Naive thymus-derived CD4-positive, alpha-beta T cell (primary cell): ENCODE data around the gene CRYM. TPM values are rescaled to one million over a fixed set of nuclear protein-coding genes. Genes with fewer than 3 reads are reported as not detected.
"Not testable (repeated sequence)": the region's sequence is repeated elsewhere in the genome, so short reads cannot be mapped to it uniquely, and the experiment has no call there.

Source experiments
- ATAC-seq: fragments of 150-1000 bp; cut with Tn5 transposase; 2 replicates; pipeline ENCODE4 v1.10.0; 2021; ENCODE audit warnings: mild to moderate bottlenecking, moderate library complexity
- CTCF ChIA-PET: fragments of 350-600 bp; sonication (Branson Sonifier 250); formaldehyde crosslinking; loops from one replicate; lab custom pipeline; 2021; ENCODE audit warnings: antibody characterized with exemption; lab: Charles Lee
- POLR2A ChIA-PET: fragments of 350-600 bp; sonication (Branson Sonifier 250); formaldehyde crosslinking; loops from one replicate; lab custom pipeline; 2021; ENCODE audit warnings: antibody characterized with exemption, inconsistent platforms; lab: Charles Lee
- DNase-seq, 9 donors: peaks; one replicate each; pipeline versions ENCODE4 v3.0.0 to v3.0.0-alpha.2; 2020 to 2022; ENCODE audit warnings: mixed read lengths in 1 of 9
- H3K27ac ChIP-seq: one replicate; pipeline ENCODE4 v1.7.0; 2013; ENCODE audit warnings: mild to moderate bottlenecking, low read depth, low read length, moderate library complexity
- H3K27me3 ChIP-seq, 2 donors: one replicate each; pipeline ENCODE4 v1.7.0; 2013; ENCODE audit warnings: low read length in 2 of 2, mild to moderate bottlenecking in 2 of 2, moderate library complexity in 2 of 2; ENCODE audit not compliant: control insufficient read depth in 2 of 2, insufficient read depth in 2 of 2
- H3K36me3 ChIP-seq, 3 experiments: 1 replicate in 2 of 3; 2 replicates in 1 of 3; pipeline ENCODE4 v1.7.0; 2013; ENCODE audit warnings: low read length in 3 of 3, mild to moderate bottlenecking in 3 of 3, moderate library complexity in 1 of 3; ENCODE audit not compliant: insufficient read depth in 3 of 3, control insufficient read depth in 2 of 3
- H3K4me1 ChIP-seq, 2 donors: one replicate each; pipeline ENCODE4 v1.7.0; 2013; ENCODE audit warnings: low read length in 2 of 2, mild to moderate bottlenecking in 2 of 2, moderate library complexity in 1 of 2; ENCODE audit not compliant: control insufficient read depth in 2 of 2, insufficient read depth in 2 of 2
- H3K4me3 ChIP-seq: 2 replicates; pipeline ENCODE4 v1.7.0; 2013; ENCODE audit warnings: mild to moderate bottlenecking, low read length
- H3K9me3 ChIP-seq, 3 experiments: 1 replicate in 2 of 3; 2 replicates in 1 of 3; pipeline ENCODE4 v1.7.0; 2013; ENCODE audit warnings: low read length in 3 of 3; ENCODE audit not compliant: control insufficient read depth in 2 of 3
- H3K27ac Mint-ChIP-seq, 9 donors: one replicate each; pipeline ENCODE4 v1.8.0; 2020 to 2022; ENCODE audit warnings: mixed read lengths in 9 of 9, mild to moderate bottlenecking in 8 of 9, moderate library complexity in 5 of 9, inconsistent platforms in 2 of 9
- H3K27me3 Mint-ChIP-seq, 5 donors: one replicate each; pipeline ENCODE4 v1.8.0; 2021 to 2022; ENCODE audit warnings: mixed read lengths in 5 of 5, mild to moderate bottlenecking in 1 of 5
- H3K36me3 Mint-ChIP-seq, 5 donors: one replicate each; pipeline ENCODE4 v1.8.0; 2020 to 2022; ENCODE audit warnings: mixed read lengths in 5 of 5, mild to moderate bottlenecking in 3 of 5, inconsistent platforms in 1 of 5
- H3K4me1 Mint-ChIP-seq, 7 donors: one replicate each; pipeline ENCODE4 v1.8.0; 2020 to 2022; ENCODE audit warnings: mixed read lengths in 7 of 7, mild to moderate bottlenecking in 3 of 7, inconsistent platforms in 1 of 7
- H3K4me3 Mint-ChIP-seq, 10 donors: one replicate each; pipeline ENCODE4 v1.8.0; 2020 to 2022; ENCODE audit warnings: mild to moderate bottlenecking in 10 of 10, mixed read lengths in 10 of 10, moderate library complexity in 6 of 10, inconsistent platforms in 2 of 10
- H3K9me3 Mint-ChIP-seq, 11 donors: one replicate each; pipeline ENCODE4 v1.8.0; 2020 to 2022; ENCODE audit warnings: mixed read lengths in 11 of 11, mild to moderate bottlenecking in 4 of 11, inconsistent platforms in 1 of 11, moderate library complexity in 1 of 11
- intact Hi-C, 2 donors: fragments of 100-400 bp; cut with micrococcal nuclease; formaldehyde crosslinking; loops; one replicate each; pipeline ENCODE4 v1.15.1; 2023
- polyA plus RNA-seq, 2 donors: library from polyadenylated mRNA; unstranded; fragments of 300-500 nt; fragmentation: Illumina TruSeq; gene quantifications; one replicate each; pipeline ENCODE4 v1.2.3, GENCODE V29; 2021
- total RNA-seq, 6 experiments: library from RNA in 5 of 6; stranded (reverse) in 5 of 6; gene quantifications; 1 replicate in 5 of 6; 2 replicates in 1 of 6; pipeline ENCODE4 v1.2.3 and lab custom pipeline; 2021 to 2026

Gene CRYM
- total and polyA plus RNA-seq, 7 experiments from 2014 or later = 0.44 TPM; not detected in 6

DNA sequence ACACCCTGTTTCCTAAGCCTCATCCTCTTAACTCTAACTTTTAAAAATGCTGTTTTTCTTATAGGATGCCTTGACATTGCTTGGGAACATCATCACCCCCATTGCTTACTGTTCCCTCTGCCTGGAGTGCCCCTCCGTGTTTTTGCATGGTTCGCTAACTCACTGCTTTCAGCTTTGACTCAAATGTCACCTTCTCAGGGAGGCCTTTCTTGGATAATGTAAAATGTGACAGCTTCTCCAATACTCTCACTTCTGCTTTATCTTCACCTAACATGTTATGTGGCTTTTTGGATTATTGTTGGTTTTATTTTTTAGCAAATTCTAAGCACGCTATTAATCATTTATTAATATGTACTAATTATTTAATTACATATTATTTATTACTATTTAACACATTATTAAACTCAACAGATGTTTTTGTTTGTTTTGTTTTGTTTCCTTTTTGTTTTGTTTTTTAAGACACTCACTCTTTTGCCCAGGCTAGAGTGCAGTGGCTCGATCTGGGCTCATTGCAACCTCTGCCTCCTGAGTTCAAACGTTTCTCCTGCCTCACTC lies 3.8 kb downstream of the CRYM start:
- no peak overlapping the region for H3K4me3 Mint-ChIP-seq
- peaks cover 32 to 56% (median 44%) of the 10 kb centered on the region in 5 donors for H3K27me3 Mint-ChIP-seq
- Histone ChIP-seq H3K27ac (no peak overlapping the region), H3K9me3 (no peaks in the 10 kb centered on the region), H3K36me3 (no peaks in the 10 kb centered on the region), H3K4me1 (no peaks in the 10 kb centered on the region), H3K4me3 (no peak overlapping the region), H3K27me3 (peaks cover 0 to 6% of the 10 kb centered on the region in 2 donors)
- intact Hi-C loops = no loop called here
- POLR2A ChIA-PET = no interaction called here
- H3K27ac Mint-ChIP-seq = no peak overlapping the region
- ATAC-seq (no peak), DNase-seq (no peak)
- peaks cover 0 to 7% (median 5%) of the 10 kb centered on the region in 7 donors for H3K4me1 Mint-ChIP-seq
- H3K36me3 Mint-ChIP-seq = no peaks in the 10 kb centered on the region
- peaks cover 0 to 2% (median 0%) of the 10 kb centered on the region in 11 donors for H3K9me3 Mint-ChIP-seq
- CTCF ChIA-PET = no interaction called here

DNA sequence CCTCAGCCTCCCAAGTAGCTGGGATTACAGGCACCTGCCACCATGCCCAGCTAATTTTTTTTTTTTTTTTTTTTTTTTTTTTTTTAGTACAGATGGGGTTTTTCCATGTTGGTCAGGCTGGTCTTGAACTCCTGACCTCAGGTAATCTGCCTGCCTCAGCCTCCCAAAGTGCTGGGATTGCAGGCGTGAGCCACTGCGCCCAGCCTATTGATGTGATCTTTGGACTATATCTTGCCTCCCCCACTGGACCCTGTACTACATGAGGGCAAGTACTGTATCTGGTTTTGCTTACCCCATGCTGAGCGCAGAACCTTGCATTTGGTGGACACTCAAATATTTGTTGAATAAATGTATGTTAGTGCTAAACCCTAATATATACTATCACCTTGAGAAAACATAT lies 5.3 kb downstream of the CRYM start:
- peaks cover 17 to 41% (median 34%) of the 10 kb centered on the region in 5 donors for H3K27me3 Mint-ChIP-seq
- H3K4me1 ChIP-seq, H3K4me3 Mint-ChIP-seq, H3K9me3 Mint-ChIP-seq, H3K4me3 ChIP-seq, intact Hi-C loops, CTCF ChIA-PET, H3K27me3 ChIP-seq, H3K9me3 ChIP-seq, ATAC-seq, H3K36me3 ChIP-seq, POLR2A ChIA-PET, DNase-seq, H3K27ac ChIP-seq, H3K36me3 Mint-ChIP-seq, H3K27ac Mint-ChIP-seq, H3K4me1 Mint-ChIP-seq: not testable (repeated sequence)

DNA sequence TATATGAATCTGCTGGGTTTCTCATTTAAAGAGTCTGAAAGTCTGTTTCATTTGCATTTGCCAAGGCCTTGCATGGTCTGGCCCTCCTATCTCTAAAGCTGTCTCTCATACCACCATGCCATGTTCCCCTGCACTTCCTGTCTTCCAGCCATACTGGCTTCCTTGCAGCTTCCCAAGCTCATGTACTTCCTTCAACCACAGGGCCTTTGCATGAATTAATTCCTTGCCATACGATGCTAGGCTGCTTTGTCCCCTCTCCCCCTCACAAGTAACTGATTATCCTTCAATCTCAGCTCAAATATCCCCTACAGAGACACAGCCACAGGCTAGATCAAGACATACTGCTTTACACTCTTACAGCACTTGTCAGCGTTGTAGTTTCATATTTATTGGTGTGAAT lies 5.8 kb downstream of the CRYM start:
- intact Hi-C loops = no loop called here
- H3K4me3 Mint-ChIP-seq = no peak overlapping the region
- no peak overlapping the region for H3K27ac Mint-ChIP-seq
- Histone ChIP-seq H3K36me3 (no peaks in the 10 kb centered on the region), H3K27me3 (peaks cover 0 to 5% of the 10 kb centered on the region in 2 donors), H3K27ac (no peak overlapping the region), H3K9me3 (no peaks in the 10 kb centered on the region), H3K4me1 (no peaks in the 10 kb centered on the region), H3K4me3 (no peak overlapping the region)
- no peak for DNase-seq
- H3K27me3 Mint-ChIP-seq = peaks cover 17 to 36% (median 31%) of the 10 kb centered on the region in 5 donors
- CTCF ChIA-PET = no interaction called here
- ATAC-seq = no peak
- no peaks in the 10 kb centered on the region for H3K36me3 Mint-ChIP-seq
- POLR2A ChIA-PET = interaction anchor here (0.6 kb wide), 1 partner anchor 296 kb away, joined by 7 read pairs; no protein-coding TSS in a partner anchor
- no peaks in the 10 kb centered on the region for H3K4me1 Mint-ChIP-seq
- peaks cover 0 to 2% (median 0%) of the 10 kb centered on the region in 11 donors for H3K9me3 Mint-ChIP-seq

DNA sequence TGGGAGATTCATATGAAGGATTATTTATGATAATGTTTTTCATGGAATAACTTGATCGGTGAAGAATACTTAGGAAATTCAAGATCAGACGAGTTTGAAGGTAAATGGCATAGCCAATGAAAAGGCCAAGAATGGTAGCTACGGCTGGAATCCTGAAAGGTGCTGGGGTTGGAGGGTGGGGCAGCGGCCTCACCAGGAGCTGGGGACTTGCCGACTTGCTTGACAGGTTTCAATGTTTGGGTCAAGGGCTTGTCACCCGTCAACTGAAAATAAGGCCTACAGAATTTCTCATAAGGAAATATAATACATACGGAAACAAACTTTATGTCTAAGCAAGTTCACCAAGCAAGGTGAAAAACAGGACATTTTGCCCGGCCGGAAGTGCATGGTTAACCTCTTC lies 9.9 kb downstream of the CRYM start:
- no peaks in the 10 kb centered on the region for H3K36me3 Mint-ChIP-seq
- Histone ChIP-seq H3K4me3 (no peak overlapping the region), H3K36me3 (no peaks in the 10 kb centered on the region), H3K4me1 (no peaks in the 10 kb centered on the region), H3K27me3 (no peaks in the 10 kb centered on the region), H3K9me3 (no peaks in the 10 kb centered on the region), H3K27ac (no peak overlapping the region)
- no peaks in the 10 kb centered on the region for H3K9me3 Mint-ChIP-seq
- intact Hi-C loops = no loop called here
- ChIA-PET POLR2A (no interaction called here), CTCF (no interaction called here)
- DNase-seq (no peak), ATAC-seq (no peak)
- H3K4me3 Mint-ChIP-seq = no peak overlapping the region
- no peak overlapping the region for H3K27ac Mint-ChIP-seq
- peaks cover 0 to 6% (median 4%) of the 10 kb centered on the region in 5 donors for H3K27me3 Mint-ChIP-seq
- H3K4me1 Mint-ChIP-seq = no peaks in the 10 kb centered on the region

DNA sequence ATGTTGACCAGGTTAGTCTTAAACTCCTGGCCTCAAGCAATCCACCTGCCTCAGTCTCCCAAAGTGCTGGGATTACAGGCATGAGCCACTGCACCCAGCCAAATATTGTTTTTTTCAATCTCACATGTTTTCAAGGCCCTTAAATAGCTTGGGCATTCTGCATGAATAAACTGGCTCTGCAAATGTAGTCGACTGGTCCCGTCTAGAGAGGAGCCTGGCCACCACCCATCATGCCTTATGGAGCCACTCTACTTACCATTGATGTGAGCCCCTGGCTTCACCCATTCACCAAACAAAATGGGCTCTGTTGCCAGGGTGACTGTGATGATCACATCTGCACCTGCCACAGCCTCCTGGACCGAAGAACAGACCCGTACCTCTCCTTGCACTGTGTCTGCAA lies 10.8 kb downstream of the CRYM start:
- Histone ChIP-seq H3K36me3 (no peaks in the 10 kb centered on the region), H3K4me3 (no peak overlapping the region), H3K27me3 (no peaks in the 10 kb centered on the region), H3K27ac (no peak overlapping the region), H3K9me3 (no peaks in the 10 kb centered on the region), H3K4me1 (no peaks in the 10 kb centered on the region)
- Mint-ChIP-seq H3K36me3 (no peaks in the 10 kb centered on the region), H3K9me3 (no peaks in the 10 kb centered on the region), H3K27ac (no peak overlapping the region), H3K27me3 (peaks cover 0 to 6% (median 2%) of the 10 kb centered on the region in 5 donors), H3K4me1 (no peaks in the 10 kb centered on the region), H3K4me3 (no peak overlapping the region)
- POLR2A ChIA-PET = no interaction called here
- ATAC-seq = no peak
- DNase-seq = no peak
- intact Hi-C loops = no loop called here
- CTCF ChIA-PET = no interaction called here

DNA sequence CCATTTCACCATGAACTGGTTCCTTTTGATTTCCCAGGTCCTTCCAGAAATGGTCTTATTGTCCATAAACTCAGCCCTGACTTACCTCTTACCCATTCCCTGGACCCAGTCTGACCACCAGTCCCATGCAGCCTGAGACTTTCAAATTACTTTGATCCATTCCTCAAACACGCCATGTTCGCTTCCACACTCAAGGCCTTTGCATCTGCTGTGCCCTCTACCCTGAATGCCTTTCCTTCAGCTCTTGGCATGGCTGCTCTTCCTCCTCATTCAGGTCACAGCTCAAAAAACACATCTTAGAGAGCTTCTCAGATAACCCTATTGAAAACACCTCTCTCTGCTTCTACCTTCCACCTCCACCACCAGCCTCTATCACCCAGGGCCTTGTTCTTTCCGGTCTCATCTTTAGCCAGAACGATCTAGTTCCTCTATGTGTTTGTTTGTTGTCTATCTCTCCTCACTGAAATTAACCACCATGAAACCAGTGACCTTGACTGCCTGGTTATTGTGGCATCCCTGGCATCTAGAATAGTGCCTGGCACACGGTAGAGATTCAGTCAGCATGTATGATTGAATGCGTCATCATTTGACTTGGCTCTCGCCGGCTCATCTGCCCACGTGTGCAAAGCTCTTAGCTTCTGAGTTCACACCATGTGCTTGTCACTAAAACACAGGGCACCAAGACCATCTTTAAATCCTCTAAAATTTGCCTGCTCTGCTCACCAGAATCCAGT lies 12.8 kb downstream of the CRYM start:
- no peaks in the 10 kb centered on the region for H3K27me3 ChIP-seq
- H3K27ac Mint-ChIP-seq = no peak overlapping the region
- no peaks in the 10 kb centered on the region for H3K9me3 Mint-ChIP-seq
- H3K27me3 Mint-ChIP-seq = peaks cover 0 to 4% (median 0%) of the 10 kb centered on the region in 5 donors
- H3K4me3 Mint-ChIP-seq = no peak overlapping the region
- H3K4me1 Mint-ChIP-seq = no peaks in the 10 kb centered on the region
- no peak overlapping the region for H3K27ac ChIP-seq
- POLR2A ChIA-PET = no interaction called here
- no peaks in the 10 kb centered on the region for H3K36me3 Mint-ChIP-seq
- intact Hi-C loops = no loop called here
- ATAC-seq (no peak), DNase-seq (no peak)
- no peaks in the 10 kb centered on the region for H3K4me1 ChIP-seq
- no peak overlapping the region for H3K4me3 ChIP-seq
- CTCF ChIA-PET = no interaction called here
- H3K36me3 ChIP-seq = no peaks in the 10 kb centered on the region
- H3K9me3 ChIP-seq = no peaks in the 10 kb centered on the region

DNA sequence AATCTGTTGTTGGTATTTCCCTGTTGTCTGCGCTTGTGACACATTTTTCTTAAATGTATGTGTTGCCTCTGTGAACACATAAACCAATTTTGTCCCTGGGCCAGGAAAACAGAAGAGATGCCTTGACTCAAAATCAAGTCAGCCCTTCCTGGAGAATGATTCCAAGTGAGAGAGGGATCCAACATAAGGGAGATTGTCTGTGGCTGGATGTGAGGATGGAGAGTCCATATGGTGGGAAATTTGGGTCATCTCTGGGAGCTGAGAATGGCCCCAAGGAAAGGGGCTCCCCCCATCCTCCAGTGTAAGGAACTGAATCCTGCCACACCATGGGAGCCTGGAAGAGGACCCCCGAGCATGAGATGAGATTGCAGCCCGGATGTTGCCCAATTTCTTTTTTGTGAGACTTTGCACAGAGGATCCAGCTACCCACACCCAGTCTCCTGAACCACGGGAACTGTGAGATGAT lies 13.5 kb downstream of the CRYM start:
- Mint-ChIP-seq H3K36me3 (no peaks in the 10 kb centered on the region), H3K27ac (no peak overlapping the region), H3K4me1 (no peaks in the 10 kb centered on the region), H3K4me3 (no peak overlapping the region), H3K9me3 (no peaks in the 10 kb centered on the region), H3K27me3 (peaks cover 0 to 9% (median 4%) of the 10 kb centered on the region in 5 donors)
- no peak for ATAC-seq
- ChIA-PET POLR2A (no interaction called here), CTCF (no interaction called here)
- Histone ChIP-seq H3K4me1 (no peaks in the 10 kb centered on the region), H3K27ac (no peak overlapping the region), H3K27me3 (no peaks in the 10 kb centered on the region), H3K4me3 (no peak overlapping the region), H3K36me3 (no peaks in the 10 kb centered on the region), H3K9me3 (no peaks in the 10 kb centered on the region)
- no peak for DNase-seq
- intact Hi-C loops = no loop called here
